GM12878 (cell line): ENCODE data around the gene FILIP1L. TPM values are rescaled to one million over a fixed set of nuclear protein-coding genes. Genes with fewer than 3 reads are reported as not detected.
A peak's percentile ranks its signal among the peaks of the same experiment; 100 is the strongest.

Experiments
- ATAC-seq: fragments of 200-7000 bp; cut with Tn5 transposase; 3 replicates; pipeline ENCODE4 v1.9.1; 2020; ENCODE audit warnings: mild to moderate bottlenecking, moderate library complexity
- BruUV-seq: library from RNA; stranded (reverse); fragments of 400-500 nt; replicated peaks from 2 replicates; lab custom pipeline; 2021; lab: Mats Ljungman, UMichigan
- CTCF ChIA-PET: fragments of 300-600 bp; sonication (Branson Sonifier 250); formaldehyde crosslinking; extraction: SDS; loops from one replicate; lab custom pipeline; 2021; ENCODE audit warnings: inconsistent platforms; lab: Yijun Ruan, JAX
- POLR2A ChIA-PET: fragments of 350-600 bp; formaldehyde crosslinking; extraction: SDS; loops from one replicate; lab custom pipeline; 2021; ENCODE audit warnings: inconsistent platforms; lab: Charles Lee
- RAD21 ChIA-PET: fragments of 300-600 bp; sonication (Branson Sonifier 250); formaldehyde crosslinking; loops from one replicate; lab custom pipeline; 2023; ENCODE audit warnings: antibody characterized with exemption; ENCODE audit not compliant: unreplicated experiment; lab: Charles Lee
- SMC1A ChIA-PET: fragments of 300-600 bp; sonication (Branson Sonifier 250); formaldehyde crosslinking; loops from one replicate; lab custom pipeline; 2023; ENCODE audit not compliant: unreplicated experiment, uncharacterized antibody; lab: Charles Lee
- DNase-seq: peaks from one replicate; pipeline ENCODE4 v3.0.0-alpha.2; 2011; ENCODE audit warnings: low read depth, low spot score
- FAIRE-seq: peaks from 3 replicates; lab custom pipeline; 2011; peaks lifted over from hg19 to GRCh38; lab: Jason Lieb, UNC
- H2AFZ ChIP-seq: 2 replicates; pipeline ENCODE4 v1.6.0; 2011; ENCODE audit warnings: low read depth, low read length, control low read depth; ENCODE audit not compliant: control insufficient read depth
- H3K27ac ChIP-seq: 2 replicates; pipeline ENCODE4 v1.5.1; 2011; ENCODE audit warnings: control low read depth; ENCODE audit not compliant: control insufficient read depth, insufficient read depth
- H3K27me3 ChIP-seq, 2 experiments: replicated peaks in 1 of 2; 2 replicates each; pipeline versions ENCODE4 v1.6.0 to v1.6.1; 2011; ENCODE audit warnings: low read length in 1 of 2; ENCODE audit not compliant: control insufficient read depth in 2 of 2, insufficient read depth in 2 of 2
- H3K36me3 ChIP-seq, 2 experiments: 2 replicates each; pipeline ENCODE4 v1.5.1; 2011; ENCODE audit warnings: low read length in 1 of 2; ENCODE audit not compliant: control insufficient read depth in 2 of 2, insufficient read depth in 2 of 2
- H3K4me1 ChIP-seq: 2 replicates; pipeline ENCODE4 v1.6.1; 2011; ENCODE audit warnings: mild to moderate bottlenecking, low read length, moderate library complexity, mixed read lengths; ENCODE audit not compliant: control insufficient read depth, insufficient read depth
- H3K4me2 ChIP-seq: 2 replicates; pipeline ENCODE4 v1.6.0; 2011; ENCODE audit warnings: control low read depth; ENCODE audit not compliant: control insufficient read depth, insufficient read depth
- H3K4me3 ChIP-seq: fragments of 200-600 bp; sonication (generic); 2 replicates; pipeline ENCODE4 v1.5.1; 2016
- H3K79me2 ChIP-seq: 2 replicates; pipeline ENCODE4 v1.6.0; 2011; ENCODE audit warnings: low read length; ENCODE audit not compliant: control insufficient read depth, insufficient read depth
- H3K9ac ChIP-seq: 2 replicates; pipeline ENCODE4 v1.8.0; 2011; ENCODE audit warnings: low read length, control low read depth, mixed read lengths; ENCODE audit not compliant: control insufficient read depth, insufficient read depth
- H3K9me3 ChIP-seq: replicated peaks from 3 replicates; pipeline ENCODE4 v1.5.1; 2011; ENCODE audit warnings: mild to moderate bottlenecking, low read length; ENCODE audit not compliant: control insufficient read depth, insufficient read depth
- H4K20me1 ChIP-seq: 2 replicates; pipeline ENCODE4 v1.6.0; 2011; ENCODE audit not compliant: control insufficient read depth, insufficient read depth
- BCL11A ChIP-seq: IDR thresholded peaks from 2 replicates; pipeline ENCODE4 v1.6.1; 2011; ENCODE audit warnings: low read depth, low read length
- BMI1 ChIP-seq: fragments of 450-650 bp; IDR thresholded peaks from 2 replicates; pipeline ENCODE4 v1.6.1; 2016; ENCODE audit warnings: mild to moderate bottlenecking, moderate library complexity, borderline replicate concordance
- BRCA1 ChIP-seq: IDR thresholded peaks from 2 replicates; pipeline ENCODE4 v1.6.1; 2011; ENCODE audit warnings: low read depth, low read length, improper control_type of control experiment
- CREB1 ChIP-seq: IDR thresholded peaks from 2 replicates; pipeline ENCODE4 v1.6.1; 2012; ENCODE audit warnings: low read depth, mild to moderate bottlenecking, inconsistent platforms
- CREM ChIP-seq: IDR thresholded peaks from 2 replicates; pipeline ENCODE4 v1.6.1; 2014; ENCODE audit warnings: antibody characterized with exemption, low read depth
- EP300 ChIP-seq, 2 experiments: fragments of 150-350 bp in 1 of 2; IDR thresholded peaks; 2 replicates each; pipeline ENCODE4 v1.6.1; 2011 to 2012; ENCODE audit warnings: low read depth in 2 of 2, low read length in 2 of 2, borderline replicate concordance in 1 of 2, improper control_type of control experiment in 1 of 2, inconsistent platforms in 1 of 2; ENCODE audit not compliant: control insufficient read depth in 1 of 2
- FOS ChIP-seq: IDR thresholded peaks from 3 replicates; pipeline ENCODE4 v1.6.1; 2011; ENCODE audit warnings: borderline replicate concordance; ENCODE audit not compliant: insufficient read length; ENCODE audit errors: extremely low read depth
- GABPA ChIP-seq: IDR thresholded peaks from 2 replicates; pipeline ENCODE4 v1.6.1; 2014; ENCODE audit warnings: antibody characterized with exemption, low read depth, mild to moderate bottlenecking, inconsistent platforms
- GATAD2B ChIP-seq: fragments of 450-650 bp; conservative IDR thresholded peaks from 2 replicates; pipeline ENCODE4 v1.6.1; 2017; ENCODE audit warnings: low read depth, mild to moderate bottlenecking, moderate library complexity
- IKZF1 ChIP-seq: fragments of 450-650 bp; conservative IDR thresholded peaks from 2 replicates; pipeline ENCODE4 v1.6.1; 2017; ENCODE audit warnings: antibody characterized with exemption, mild to moderate bottlenecking
- KAT2A ChIP-seq: conservative IDR thresholded peaks from 2 replicates; pipeline ENCODE4 v1.6.1; 2011; ENCODE audit warnings: low read depth, low read length; ENCODE audit not compliant: control insufficient read depth
- LARP7 ChIP-seq: fragments of 450-650 bp; IDR thresholded peaks from 2 replicates; pipeline ENCODE4 v1.6.1; 2017; ENCODE audit warnings: mild to moderate bottlenecking
- MLLT1 ChIP-seq: fragments of 450-650 bp; IDR thresholded peaks from 2 replicates; pipeline ENCODE4 v1.6.1; 2016; ENCODE audit warnings: mild to moderate bottlenecking
- MTA2 ChIP-seq: fragments of 450-650 bp; IDR thresholded peaks from 2 replicates; pipeline ENCODE4 v1.6.1; 2016; ENCODE audit warnings: low read depth, mild to moderate bottlenecking, moderate library complexity
- PAX5 ChIP-seq: IDR thresholded peaks from 2 replicates; pipeline ENCODE4 v1.6.1; 2011; ENCODE audit warnings: low read depth, low read length, borderline replicate concordance
- RELB ChIP-seq: fragments of 450-650 bp; IDR thresholded peaks from 2 replicates; pipeline ENCODE4 v1.6.1; 2017; ENCODE audit warnings: low read depth, mild to moderate bottlenecking, moderate library complexity
- RUNX3 ChIP-seq: IDR thresholded peaks from 2 replicates; pipeline ENCODE4 v1.6.1; 2012; ENCODE audit warnings: low read length, inconsistent platforms
- TCF3 ChIP-seq: IDR thresholded peaks from 2 replicates; pipeline ENCODE4 v1.6.1; 2012; ENCODE audit warnings: low read depth, mild to moderate bottlenecking, low read length, borderline replicate concordance; ENCODE audit not compliant: insufficient read depth
- YBX1 ChIP-seq: fragments of 450-650 bp; IDR thresholded peaks from 2 replicates; pipeline ENCODE4 v1.6.1; 2016; ENCODE audit warnings: antibody characterized with exemption
- ZNF24 ChIP-seq: fragments of 450-650 bp; IDR thresholded peaks from 2 replicates; pipeline ENCODE4 v1.6.1; 2017; ENCODE audit warnings: antibody characterized with exemption, mild to moderate bottlenecking
- ZNF384 ChIP-seq: IDR thresholded peaks from 2 replicates; pipeline ENCODE4 v1.6.1; 2012; ENCODE audit warnings: low read depth, mild to moderate bottlenecking, low read length, improper control_type of control experiment, borderline replicate concordance
- ZZZ3 ChIP-seq: IDR thresholded peaks from 2 replicates; pipeline ENCODE4 v1.6.1; 2011; ENCODE audit warnings: low read depth; ENCODE audit not compliant: control insufficient read depth, insufficient read length
- in situ Hi-C: fragments of 300-500 bp; cut with MboI; formaldehyde crosslinking; loops from 9 replicates; pipeline ENCODE4 v1.14.3; 2018; ENCODE audit warnings: mixed read lengths
- intact Hi-C: fragments of 100-400 bp; cut with micrococcal nuclease; formaldehyde crosslinking; loops from one replicate; pipeline ENCODE4 v1.14.2; 2022; ENCODE audit not compliant: unreplicated experiment
- polyA plus RNA-seq, 11 experiments: library from polyadenylated mRNA; depleted of rRNA in 4 of 11; unstranded in 6 of 11; stranded (reverse) in 5 of 11; fragments of >200 nt; fragmentation: Nextera tagmentation in 4 of 11; fragmentation: Illumina TruSeq in 1 of 11; extraction: Ambion mirVana in 4 of 11; extraction: Trizol in 1 of 11; gene quantifications; 1 replicate in 1 of 11; 2 replicates in 10 of 11; pipeline versions ENCODE4 v1.2.1 to v1.2.3, GENCODE V29; 2011 to 2016; ENCODE audit warnings: inconsistent platforms in 2 of 11, missing spikeins in 2 of 11, low read depth in 1 of 11
- total RNA-seq, 4 experiments: library from RNA; depleted of rRNA in 3 of 4; stranded (reverse); fragments of >200 nt in 3 of 4; fragmentation: Illumina TruSeq in 1 of 4; extraction: Trizol in 1 of 4; gene quantifications; 2 replicates each; pipeline versions ENCODE4 v1.2.1 to v1.2.3, GENCODE V29; 2013 to 2021

Gene FILIP1L
- total and polyA plus RNA-seq, 10 of the 15 experiments (the other 5 are each of a cell fraction or from before 2014, with no cell fraction given): 0.24 to 6.1 (median 3.5) TPM

- TF ChIP-seq RELB: no peak
- TF ChIP-seq GABPA: no peak
- no peak for TF ChIP-seq ZZZ3
- no peak for TF ChIP-seq YBX1
- TF ChIP-seq KAT2A: no peak
- no peak for TF ChIP-seq LARP7
- TF ChIP-seq FOS: no peak
- TF ChIP-seq CREM: no peak
- TF ChIP-seq ZNF384: no peak
- no peak for TF ChIP-seq BMI1
- TF ChIP-seq BRCA1: no peak
Measured at GRCh38 chr3:100045696-100046095, 68.6 kb downstream of the FILIP1L start (continued).

GRCh38 chr3:100044369-100044768 is 69.9 kb downstream of the FILIP1L start:
- intact Hi-C loops (no loop called here), in situ Hi-C loops (no loop called here)
- peak overlapping the region; percentile 14; the same call in 1 of the 2 replicates for H3K4me2 ChIP-seq
- H3K9ac ChIP-seq: no peak overlapping the region
- H3K79me2 ChIP-seq: no peaks in the 10 kb centered on the region
- H3K4me1 ChIP-seq: peaks cover 43% of the 10 kb centered on the region
- no peak overlapping the region for H2AFZ ChIP-seq
- no peak overlapping the region for H3K4me3 ChIP-seq
- no peaks in the 10 kb centered on the region for H3K27me3 ChIP-seq
- peak; percentile 83 for ATAC-seq
- peak; percentile 74 for FAIRE-seq
- H4K20me1 ChIP-seq: no peaks in the 10 kb centered on the region
- CTCF ChIA-PET: interaction anchor here (0.6 to 2.5 kb wide), 6 partner anchors 8 to 210 kb away, joined by 3 to 12 read pairs (median 5); no protein-coding TSS in a partner anchor
- BruUV-seq: no TSS peak
- H3K9me3 ChIP-seq: no peaks in the 10 kb centered on the region
- DNase-seq: peak; percentile 67
- SMC1A ChIA-PET: interaction anchor here (0.9 to 2.8 kb wide), 14 partner anchors 12 to 216 kb away, joined by 3 to 15 read pairs (median 5); partner anchors contain the start of gene TBC1D23
- RAD21 ChIA-PET: interaction anchor here (1.0 to 1.5 kb wide), 3 partner anchors 177 to 212 kb away, joined by 3 to 5 read pairs (median 4); no protein-coding TSS in a partner anchor
- H3K36me3 ChIP-seq: no peaks in the 10 kb centered on the region
- H3K27ac ChIP-seq: no peak overlapping the region
- POLR2A ChIA-PET: no interaction called here
- TF ChIP-seq TCF3 (no peak), ZNF24 (no peak), MTA2 (peak; percentile 50; the same call in 1 of the 2 replicates), GATAD2B (no peak), IKZF1 (peak; percentile 62; the same call in 1 of the 2 replicates), RUNX3 (peak; percentile 42; the same call in 1 of the 2 replicates), GABPA (no peak), EP300 (IDR thresholded peaks at IDR 0.05; ENCODE audit: borderline replicate concordance in 1 of 2, control insufficient read depth in 1 of 2, low read depth in 2 of 2, low read length in 2 of 2) (peak; percentile 21 to 74; a peak in 2 of 4 replicates), MLLT1 (no peak), BCL11A (0 out of 2 replicates have a peak, but pooled peaks have one; percentile 48), PAX5 (0 out of 2 replicates have a peak, but pooled peaks have one; percentile 48), CREB1 (no peak)
